Testis (tissue), 3 donors: ENCODE results near the gene MOV10L1. TPM values are rescaled to one million over a fixed set of nuclear protein-coding genes. Genes with fewer than 3 reads are reported as not detected.

Experiments
- DNase-seq: peaks from one replicate; pipeline ENCODE4 v3.0.0-alpha.2; 2019
- H3K27ac ChIP-seq, 2 donors: fragments of 200-600 bp; sonication (generic); one replicate each; pipeline ENCODE4 v1.5.1; 2019
- H3K27me3 ChIP-seq: fragments of 200-600 bp; sonication (generic); one replicate; pipeline ENCODE4 v1.5.1; 2019
- H3K36me3 ChIP-seq: fragments of 200-600 bp; sonication (generic); one replicate; pipeline ENCODE4 v1.5.1; 2017; ENCODE audit warnings: low read depth; ENCODE audit errors: missing control alignments
- H3K4me1 ChIP-seq: fragments of 200-600 bp; sonication (generic); one replicate; pipeline ENCODE4 v1.5.1; 2019
- H3K4me3 ChIP-seq, 2 donors: fragments of 200-600 bp; sonication (generic); one replicate each; pipeline ENCODE4 v1.5.1; 2017 to 2019
- H3K9me3 ChIP-seq: fragments of 200-600 bp; sonication (generic); one replicate; pipeline ENCODE4 v1.5.1; 2017
- POLR2A ChIP-seq: fragments of 450-650 bp; IDR thresholded peaks from one replicate; pipeline ENCODE4 v1.6.1; 2017; ENCODE audit warnings: antibody characterized with exemption, mild to moderate bottlenecking, moderate library complexity
- WGBS, 2 donors: methylation state at CpG; one replicate each; pipeline ENCODE4 v1.1.5; 2018; 5-methylcytosine and 5-hydroxymethylcytosine counted together
- intact Hi-C: fragments of 100-400 bp; cut with DNase I; formaldehyde crosslinking; loops from one replicate; pipeline ENCODE4 v1.15.1; 2023; ENCODE audit warnings: low total_unique reads
- polyA plus RNA-seq: library from polyadenylated mRNA; stranded (reverse); fragments of 350-450 nt; fragmentation: Illumina TruSeq; extraction: RNeasy Lipid Tissue Mini Kit (QIAGEN cat#74804); gene quantifications from one replicate; pipeline ENCODE4 v1.2.3, GENCODE V29; 2014; ENCODE audit warnings: low read depth, low replicate concordance; ENCODE audit not compliant: insufficient read depth
- total RNA-seq, 2 donors: library from RNA; depleted of rRNA; stranded (reverse); fragments of >200 nt; gene quantifications; one replicate each; pipeline ENCODE4 v1.2.3, GENCODE V29; 2016
- TF ChIP-seq, protein P1 (sequence below), 3 experiments: fragments of 450-650 bp in 2 of 3; fragments of 200-600 bp in 1 of 3; sonication (generic) in 1 of 3; IDR thresholded peaks; one replicate each; pipeline ENCODE4 v1.5.1; 2016 to 2019; ENCODE audit warnings: antibody characterized with exemption in 3 of 3, mild to moderate bottlenecking in 2 of 3, moderate library complexity in 1 of 3

MOV10L1 gene
- total and polyA plus RNA-seq, 3 donors from 2014 or later, result 48.4 to 73.3 (median 62.4) TPM

DNA sequence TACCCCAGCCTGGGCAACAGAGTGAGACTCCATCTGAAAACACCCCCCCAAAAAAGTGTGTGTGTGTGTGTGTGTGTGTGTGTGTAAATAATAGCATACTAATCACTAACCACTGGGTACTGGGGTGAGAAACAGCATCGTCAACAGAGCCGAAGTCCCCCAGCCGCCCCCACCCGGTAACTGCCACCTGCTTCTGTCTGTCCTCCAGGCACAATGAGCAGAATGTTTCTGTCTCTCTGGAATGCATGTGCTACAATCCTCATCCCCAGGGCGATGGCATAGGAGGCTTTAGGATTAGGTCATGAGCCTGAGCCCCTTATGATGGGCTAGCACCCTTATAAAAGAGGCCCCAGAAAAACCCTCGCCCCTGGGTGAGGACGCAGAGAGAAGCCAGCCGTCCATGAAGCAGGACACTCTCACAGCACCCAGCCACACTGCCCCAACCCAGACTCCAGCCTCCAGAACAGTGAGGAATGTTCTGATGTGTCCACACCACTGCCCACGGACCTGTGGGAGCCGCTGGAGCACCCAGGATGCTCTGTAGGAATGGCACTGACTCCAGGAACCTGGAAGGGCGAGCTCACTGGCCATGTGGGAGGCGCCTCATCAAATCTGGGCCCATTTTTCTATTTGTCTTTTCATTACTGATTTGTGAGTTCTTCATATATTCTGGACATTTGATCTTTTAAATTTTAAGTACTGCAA is 41.6 kb upstream of the MOV10L1 start:
- WGBS, 2 donors, result 85 to 90% methylated on average over 6 to 12 of the region's 12 CpGs

DNA sequence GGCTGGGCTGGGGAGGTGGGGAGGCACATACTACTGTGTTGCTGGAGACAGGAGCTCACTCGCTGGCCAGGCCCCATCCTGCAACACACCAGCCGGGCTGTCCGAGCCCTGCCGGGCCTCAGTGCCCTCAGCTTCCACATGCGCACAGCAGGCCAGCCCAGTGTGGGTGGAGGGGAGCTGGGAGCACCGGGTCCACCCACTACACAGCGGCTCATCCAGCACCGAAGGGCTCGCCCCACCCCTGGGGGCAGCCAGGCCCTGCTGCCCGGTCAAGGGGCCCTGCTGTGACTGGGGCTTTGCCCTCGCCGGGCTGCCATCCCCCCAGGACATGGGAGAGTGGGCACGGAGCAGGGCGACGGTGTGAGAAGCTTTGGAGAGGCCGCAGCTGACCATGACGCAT is 41.0 kb upstream of the MOV10L1 start:
- Histone ChIP-seq H3K4me1 (no peaks in the 10 kb centered on the region), H3K4me3 (no peak overlapping the region), H3K9me3 (no peaks in the 10 kb centered on the region), H3K27me3 (no peaks in the 10 kb centered on the region), H3K36me3 (no peaks in the 10 kb centered on the region), H3K27ac (no peak overlapping the region)
- intact Hi-C loops, result no loop called here
- DNase-seq, result no peak
- TF ChIP-seq POLR2A, result no peak
- TF ChIP-seq, protein P1, sequence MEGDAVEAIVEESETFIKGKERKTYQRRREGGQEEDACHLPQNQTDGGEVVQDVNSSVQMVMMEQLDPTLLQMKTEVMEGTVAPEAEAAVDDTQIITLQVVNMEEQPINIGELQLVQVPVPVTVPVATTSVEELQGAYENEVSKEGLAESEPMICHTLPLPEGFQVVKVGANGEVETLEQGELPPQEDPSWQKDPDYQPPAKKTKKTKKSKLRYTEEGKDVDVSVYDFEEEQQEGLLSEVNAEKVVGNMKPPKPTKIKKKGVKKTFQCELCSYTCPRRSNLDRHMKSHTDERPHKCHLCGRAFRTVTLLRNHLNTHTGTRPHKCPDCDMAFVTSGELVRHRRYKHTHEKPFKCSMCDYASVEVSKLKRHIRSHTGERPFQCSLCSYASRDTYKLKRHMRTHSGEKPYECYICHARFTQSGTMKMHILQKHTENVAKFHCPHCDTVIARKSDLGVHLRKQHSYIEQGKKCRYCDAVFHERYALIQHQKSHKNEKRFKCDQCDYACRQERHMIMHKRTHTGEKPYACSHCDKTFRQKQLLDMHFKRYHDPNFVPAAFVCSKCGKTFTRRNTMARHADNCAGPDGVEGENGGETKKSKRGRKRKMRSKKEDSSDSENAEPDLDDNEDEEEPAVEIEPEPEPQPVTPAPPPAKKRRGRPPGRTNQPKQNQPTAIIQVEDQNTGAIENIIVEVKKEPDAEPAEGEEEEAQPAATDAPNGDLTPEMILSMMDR (IDR thresholded peaks at IDR 0.05), result no peak
- 89 to 93% methylated on average over 11 to 17 of the region's 17 CpGs for WGBS, 2 donors

More for the DNA sequence above, 41.6 kb upstream of the MOV10L1 start:
- no peak for DNase-seq
- Histone ChIP-seq H3K36me3 (no peaks in the 10 kb centered on the region), H3K9me3 (no peaks in the 10 kb centered on the region), H3K4me1 (no peaks in the 10 kb centered on the region), H3K27me3 (no peaks in the 10 kb centered on the region), H3K4me3 (no peak overlapping the region), H3K27ac (no peak overlapping the region)
- TF ChIP-seq, protein P1 (IDR thresholded peaks at IDR 0.05), result no peak
- intact Hi-C loops, result no loop called here

DNA sequence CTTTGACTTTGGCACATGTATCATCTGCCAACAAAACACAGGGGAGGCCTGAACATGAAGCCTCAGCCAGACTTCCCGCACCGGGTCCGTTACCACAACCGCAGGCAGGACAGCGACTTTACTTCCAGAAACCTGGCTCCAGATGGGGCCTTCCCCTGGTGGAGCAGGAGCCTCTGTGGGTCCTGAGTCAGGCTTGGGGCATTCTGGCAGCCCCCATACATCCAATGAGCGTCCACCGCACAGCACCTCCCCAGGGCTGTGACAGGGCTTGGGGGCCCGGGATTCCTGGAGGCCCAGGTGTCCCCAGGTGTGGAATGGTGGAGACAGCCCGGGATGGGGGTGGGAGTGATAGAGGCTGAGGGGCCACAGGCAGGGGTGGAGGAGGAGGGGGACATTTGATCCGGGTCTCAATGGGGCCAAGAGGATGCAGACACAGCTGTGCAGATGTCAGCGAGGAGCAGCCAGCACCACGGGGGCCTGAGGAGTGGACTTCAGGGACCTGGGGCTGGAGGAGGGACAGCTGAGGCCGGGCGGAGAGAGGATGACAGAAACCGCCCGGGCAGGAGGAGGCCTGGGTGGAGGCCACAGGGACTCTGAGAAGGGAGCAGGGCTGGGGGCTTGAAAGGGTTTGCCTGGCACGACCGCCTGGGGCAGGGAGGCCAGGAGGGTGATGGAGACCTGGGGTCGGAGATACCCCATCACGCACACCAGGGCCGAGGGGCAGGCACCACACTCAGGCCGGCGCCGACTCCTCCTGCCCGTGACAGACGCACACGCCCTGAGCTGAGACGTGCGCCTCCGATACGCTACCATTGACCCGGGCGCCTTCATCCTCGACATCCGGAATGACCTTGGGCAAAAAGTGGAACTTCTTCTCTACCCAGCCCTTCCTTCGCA is 40.3 kb upstream of the MOV10L1 start:
- TF ChIP-seq POLR2A, result no peak
- TF ChIP-seq, protein P1 (IDR thresholded peaks at IDR 0.05), result no peak
- H3K27me3 ChIP-seq, result no peaks in the 10 kb centered on the region
- WGBS, 2 donors, result 90% methylated on average over 27 to 36 of the region's 36 CpGs

DNA sequence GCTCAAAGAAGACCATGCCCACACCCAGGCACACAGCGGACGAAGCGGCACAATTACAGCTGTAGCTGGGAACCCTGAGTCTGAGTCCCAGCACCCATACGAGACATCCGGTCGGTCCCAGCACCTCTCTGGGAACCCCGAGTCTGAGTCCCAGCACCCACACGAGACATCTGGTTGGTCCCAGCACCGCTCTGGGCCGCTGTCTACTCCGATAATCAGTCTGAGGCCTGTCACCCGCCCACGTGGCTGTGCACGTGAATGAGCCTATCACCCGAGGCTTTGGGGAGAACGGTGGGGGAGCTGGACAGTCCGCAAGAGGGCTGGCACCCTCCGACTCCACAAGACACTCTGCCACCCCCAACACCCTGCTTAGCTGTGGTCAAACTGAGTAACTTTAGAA is 37.9 kb upstream of the MOV10L1 start:
- TF ChIP-seq POLR2A, result no peak
- TF ChIP-seq, protein P1 (IDR thresholded peaks at IDR 0.05), result no peak
- Histone ChIP-seq H3K27ac (no peak overlapping the region), H3K27me3 (no peaks in the 10 kb centered on the region), H3K9me3 (no peaks in the 10 kb centered on the region), H3K4me1 (no peaks in the 10 kb centered on the region), H3K36me3 (no peaks in the 10 kb centered on the region), H3K4me3 (no peak overlapping the region)
- intact Hi-C loops, result no loop called here
- 84 to 90% methylated on average over 3 to 18 of the region's 18 CpGs for WGBS, 2 donors
- DNase-seq, result no peak

More for the DNA sequence above, 40.3 kb upstream of the MOV10L1 start:
- Histone ChIP-seq H3K27ac (no peak overlapping the region), H3K9me3 (no peaks in the 10 kb centered on the region), H3K4me3 (no peak overlapping the region), H3K4me1 (no peaks in the 10 kb centered on the region), H3K36me3 (no peaks in the 10 kb centered on the region)
- intact Hi-C loops, result no loop called here
- DNase-seq, result no peak
